Hepatocyte (in vitro differentiated cells): Measurements from ENCODE around the gene CHN1. TPM values are rescaled to one million over a fixed set of nuclear protein-coding genes. Genes with fewer than 3 reads are reported as not detected.
A peak's percentile ranks its signal among the peaks of the same experiment; 100 is the strongest.

Experiments
- DNase-seq: peaks from one replicate; pipeline ENCODE4 v3.0.0-alpha.2; 2016; ENCODE audit warnings: low spot score
- H2AFZ ChIP-seq: fragments of 200-600 bp; sonication (generic); 2 replicates; pipeline ENCODE4 v1.6.0; 2016; ENCODE audit warnings: antibody characterized with exemption, mild to moderate bottlenecking
- H3K27ac ChIP-seq: fragments of 200-600 bp; sonication (generic); 2 replicates; pipeline ENCODE4 v1.5.1; 2016; ENCODE audit warnings: mild to moderate bottlenecking
- H3K27me3 ChIP-seq: fragments of 200-600 bp; sonication (generic); 2 replicates; pipeline ENCODE4 v1.6.1; 2016
- H3K36me3 ChIP-seq: fragments of 200-600 bp; sonication (generic); replicated peaks from 2 replicates; pipeline ENCODE4 v1.5.1; 2016; ENCODE audit warnings: low read depth; ENCODE audit not compliant: insufficient read depth
- H3K4me1 ChIP-seq: fragments of 200-600 bp; sonication (generic); 2 replicates; pipeline ENCODE4 v1.5.1; 2016; ENCODE audit warnings: mild to moderate bottlenecking, moderate library complexity; ENCODE audit not compliant: insufficient read depth
- H3K4me2 ChIP-seq: fragments of 200-600 bp; sonication (generic); 2 replicates; pipeline ENCODE4 v1.6.0; 2016
- H3K4me3 ChIP-seq: fragments of 200-600 bp; sonication (generic); 2 replicates; pipeline ENCODE4 v1.5.1; 2016; ENCODE audit warnings: mild to moderate bottlenecking
- H3K79me2 ChIP-seq: fragments of 200-600 bp; sonication (generic); 2 replicates; pipeline ENCODE4 v1.6.0; 2017; ENCODE audit warnings: mild to moderate bottlenecking
- H3K9me2 ChIP-seq: fragments of 200-600 bp; sonication (generic); replicated peaks from 2 replicates; pipeline ENCODE4 v1.6.0; 2017; ENCODE audit warnings: mild to moderate bottlenecking; ENCODE audit not compliant: insufficient read depth
- H3K9me3 ChIP-seq: fragments of 200-600 bp; sonication (generic); 2 replicates; pipeline ENCODE4 v1.5.1; 2016; ENCODE audit warnings: low read depth, mild to moderate bottlenecking
- H4K20me1 ChIP-seq: fragments of 200-600 bp; sonication (generic); 2 replicates; pipeline ENCODE4 v1.6.0; 2016; ENCODE audit warnings: mild to moderate bottlenecking; ENCODE audit not compliant: insufficient read depth, poor library complexity, severe bottlenecking
- EZH2 ChIP-seq: fragments of 200-600 bp; sonication (generic); IDR thresholded peaks from 2 replicates; pipeline ENCODE4 v1.6.1; 2016; ENCODE audit warnings: antibody characterized with exemption, mild to moderate bottlenecking, borderline replicate concordance
- EZH2phosphoT487 ChIP-seq: fragments of 200-600 bp; sonication (generic); IDR thresholded peaks from one replicate; pipeline ENCODE4 v1.6.1; 2018; ENCODE audit warnings: antibody characterized with exemption, mild to moderate bottlenecking, low read depth, moderate library complexity; ENCODE audit not compliant: unreplicated experiment, severe bottlenecking
- WGBS: methylation state at CpG from one replicate; pipeline ENCODE4 v1.1.6; 2016; ENCODE audit warnings: low lambda C conversion rate; ENCODE audit errors: missing lambda C conversion rate; 5-methylcytosine and 5-hydroxymethylcytosine counted together
- polyA plus RNA-seq: library from polyadenylated mRNA; unstranded; fragments of >200 nt; fragmentation: Nextera tagmentation; extraction: Ambion mirVana; gene quantifications from 2 replicates; pipeline ENCODE4 v1.2.1, GENCODE V29; 2016
- total RNA-seq: library from RNA; depleted of rRNA; stranded (reverse); fragments of >200 nt; gene quantifications from 2 replicates; pipeline ENCODE4 v1.2.3, GENCODE V29; 2014
- TF ChIP-seq, protein P1 (sequence below): fragments of 200-600 bp; sonication (generic); IDR thresholded peaks from 2 replicates; pipeline ENCODE4 v1.5.1; 2016; ENCODE audit warnings: antibody characterized with exemption, mild to moderate bottlenecking; ENCODE audit not compliant: poor library complexity

CHN1 gene
- total and polyA plus RNA-seq, 2 experiments from 2014 or later = 19.2 to 23.0 TPM

DNA sequence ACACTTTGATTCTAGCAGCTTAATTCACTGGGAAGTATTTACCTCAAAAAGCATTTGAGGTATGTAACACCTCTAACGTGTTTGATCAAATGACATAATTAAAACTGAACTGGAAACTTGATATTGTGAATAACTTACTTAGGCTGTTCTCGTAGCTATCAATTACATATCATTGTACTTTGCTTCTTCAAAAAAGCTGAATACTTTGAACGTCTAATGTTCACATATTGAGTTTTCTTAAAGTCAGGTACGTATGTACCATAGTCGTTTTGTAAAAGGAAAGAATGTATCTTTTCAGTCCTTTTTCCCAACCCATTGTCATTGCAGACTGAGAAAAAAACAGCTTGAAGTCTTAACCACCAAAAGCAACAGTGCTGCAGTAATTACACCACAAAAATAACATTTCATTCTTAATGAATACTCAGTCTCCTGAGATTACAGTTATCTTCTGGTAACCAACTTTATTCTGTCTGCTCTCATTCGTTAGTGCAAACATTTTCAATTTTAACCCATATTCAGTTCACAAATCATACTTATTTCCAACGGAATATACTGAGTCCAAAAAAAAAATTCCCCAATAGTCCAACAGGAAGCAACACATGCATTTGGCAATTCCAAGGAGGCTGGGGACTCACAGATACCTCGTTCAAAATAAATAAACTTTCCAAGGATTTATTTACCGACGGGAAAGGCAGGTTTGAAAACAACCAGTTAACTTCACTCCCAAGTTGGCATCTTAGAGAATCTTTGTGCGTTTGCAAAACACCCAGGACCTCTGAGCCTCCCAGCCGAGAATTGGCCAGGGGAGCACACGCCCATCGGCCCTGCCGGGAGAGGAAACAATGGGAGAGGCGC lies 1.1 kb downstream of the CHN1 start:
- H3K27ac ChIP-seq = peak overlapping the region; percentile 62
- peak overlapping the region; percentile 65 for H3K4me3 ChIP-seq
- H3K36me3 ChIP-seq = no peaks in the 10 kb centered on the region
- H3K9me3 ChIP-seq = no peaks in the 10 kb centered on the region
- WGBS = 17% methylated on average over 14 of the region's 16 CpGs
- H3K79me2 ChIP-seq = peaks cover 24% of the 10 kb centered on the region
- TF ChIP-seq, protein P1, sequence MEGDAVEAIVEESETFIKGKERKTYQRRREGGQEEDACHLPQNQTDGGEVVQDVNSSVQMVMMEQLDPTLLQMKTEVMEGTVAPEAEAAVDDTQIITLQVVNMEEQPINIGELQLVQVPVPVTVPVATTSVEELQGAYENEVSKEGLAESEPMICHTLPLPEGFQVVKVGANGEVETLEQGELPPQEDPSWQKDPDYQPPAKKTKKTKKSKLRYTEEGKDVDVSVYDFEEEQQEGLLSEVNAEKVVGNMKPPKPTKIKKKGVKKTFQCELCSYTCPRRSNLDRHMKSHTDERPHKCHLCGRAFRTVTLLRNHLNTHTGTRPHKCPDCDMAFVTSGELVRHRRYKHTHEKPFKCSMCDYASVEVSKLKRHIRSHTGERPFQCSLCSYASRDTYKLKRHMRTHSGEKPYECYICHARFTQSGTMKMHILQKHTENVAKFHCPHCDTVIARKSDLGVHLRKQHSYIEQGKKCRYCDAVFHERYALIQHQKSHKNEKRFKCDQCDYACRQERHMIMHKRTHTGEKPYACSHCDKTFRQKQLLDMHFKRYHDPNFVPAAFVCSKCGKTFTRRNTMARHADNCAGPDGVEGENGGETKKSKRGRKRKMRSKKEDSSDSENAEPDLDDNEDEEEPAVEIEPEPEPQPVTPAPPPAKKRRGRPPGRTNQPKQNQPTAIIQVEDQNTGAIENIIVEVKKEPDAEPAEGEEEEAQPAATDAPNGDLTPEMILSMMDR = no peak
- TF ChIP-seq EZH2 (no peak), EZH2phosphoT487 (no peak)
- H3K4me1 ChIP-seq = no peaks in the 10 kb centered on the region
- no peaks in the 10 kb centered on the region for H3K9me2 ChIP-seq
- H4K20me1 ChIP-seq = no peaks in the 10 kb centered on the region
- DNase-seq = no peak
- peaks cover 15% of the 10 kb centered on the region for H3K27me3 ChIP-seq
- H3K4me2 ChIP-seq = peak overlapping the region; percentile 86
- H2AFZ ChIP-seq = peak overlapping the region; percentile 59

DNA sequence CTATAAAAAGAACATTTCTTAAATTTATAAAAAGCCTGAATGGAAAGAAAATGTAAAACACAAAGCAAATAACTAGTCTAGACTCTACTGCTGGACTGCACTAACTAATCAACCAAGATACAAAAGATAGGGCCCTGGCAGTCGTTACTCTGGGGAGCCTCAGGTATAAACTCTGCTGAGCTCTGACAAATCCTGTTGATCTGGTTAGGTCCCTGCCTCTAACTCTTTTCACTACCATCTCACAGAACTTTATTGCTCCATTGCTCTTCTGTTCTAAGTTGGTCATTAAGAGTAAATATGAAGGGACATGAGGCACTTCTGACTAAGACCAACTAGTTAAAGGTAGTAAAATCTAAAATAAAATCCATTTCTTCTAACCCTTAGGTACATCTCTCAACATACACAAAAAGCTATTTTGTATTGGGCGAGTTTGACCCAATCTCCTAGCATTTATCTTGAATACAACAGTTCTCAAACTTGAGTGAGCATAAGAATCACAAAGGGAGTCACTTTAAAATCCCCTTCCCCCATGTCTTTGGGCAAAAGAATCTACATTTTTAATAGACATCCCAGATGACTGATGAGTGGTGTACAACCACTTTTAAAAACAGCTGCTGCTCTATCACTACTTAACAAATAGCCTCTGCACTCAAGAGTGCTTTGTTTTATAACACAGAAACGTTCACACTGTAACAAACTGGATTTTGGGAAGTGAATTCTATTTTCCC lies 2.5 kb downstream of the CHN1 start:
- Histone ChIP-seq H3K36me3 (no peaks in the 10 kb centered on the region), H3K9me2 (no peaks in the 10 kb centered on the region), H3K4me3 (no peak overlapping the region), H2AFZ (no peak overlapping the region), H4K20me1 (no peaks in the 10 kb centered on the region), H3K4me1 (no peaks in the 10 kb centered on the region), H3K27me3 (peaks cover 12% of the 10 kb centered on the region), H3K27ac (peak overlapping the region; percentile 7), H3K9me3 (no peaks in the 10 kb centered on the region), H3K79me2 (peaks cover 24% of the 10 kb centered on the region), H3K4me2 (peak overlapping the region; percentile 86)
- DNase-seq = no peak
- WGBS = 44% methylated on average over 3 of the region's 3 CpGs
- TF ChIP-seq EZH2phosphoT487 = no peak
- no peak for TF ChIP-seq EZH2
- TF ChIP-seq, protein P1 = no peak

DNA sequence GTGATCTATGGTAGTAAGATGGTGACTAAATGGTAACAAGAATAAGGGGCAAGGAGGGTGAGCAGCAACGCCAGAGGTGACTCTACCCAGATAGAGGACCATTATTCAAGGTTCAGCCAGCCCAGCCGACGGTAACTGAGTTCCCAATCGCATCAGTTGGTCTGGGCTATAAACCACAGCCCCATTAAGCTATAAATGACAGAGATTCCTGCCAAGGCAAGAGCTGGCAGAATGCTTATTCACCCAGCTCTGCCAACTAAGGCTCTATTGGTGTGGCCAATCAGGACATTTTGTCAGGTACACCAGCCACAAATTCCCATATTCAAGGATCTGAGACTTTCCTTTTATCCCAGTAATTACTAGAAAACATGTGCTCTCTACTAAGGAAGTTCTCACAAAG lies 3.6 kb downstream of the CHN1 start:
- Histone ChIP-seq H3K36me3 (no peaks in the 10 kb centered on the region), H3K27ac (no peak overlapping the region), H3K9me2 (no peaks in the 10 kb centered on the region), H3K4me2 (no peak overlapping the region), H3K79me2 (peaks cover 31% of the 10 kb centered on the region), H3K9me3 (no peaks in the 10 kb centered on the region), H3K4me1 (no peaks in the 10 kb centered on the region), H4K20me1 (no peaks in the 10 kb centered on the region), H3K4me3 (no peak overlapping the region), H3K27me3 (peaks cover 2% of the 10 kb centered on the region), H2AFZ (no peak overlapping the region)
- no peak for DNase-seq
- WGBS = 95% methylated on average over 4 of the region's 4 CpGs
- TF ChIP-seq EZH2 (no peak), EZH2phosphoT487 (no peak)

DNA sequence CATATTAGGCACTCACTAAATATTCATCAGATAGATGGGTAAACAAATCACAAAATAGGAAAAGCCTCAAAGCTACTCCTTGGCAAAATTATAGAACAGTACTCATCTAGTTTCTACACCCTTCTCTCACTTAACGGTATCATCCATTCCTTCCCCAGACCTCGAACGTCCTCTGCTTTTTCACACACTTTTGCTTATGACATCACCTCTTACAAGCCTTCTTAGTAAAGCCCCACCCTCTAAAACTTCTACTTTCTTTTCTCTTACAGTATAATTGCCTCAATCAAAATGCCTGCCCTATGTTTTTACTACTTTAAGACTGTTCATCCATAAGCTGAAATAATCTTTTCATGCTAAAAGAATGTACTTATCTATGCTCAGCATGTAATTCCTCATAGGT lies 8.1 kb downstream of the CHN1 start:
- no peaks in the 10 kb centered on the region for H3K27me3 ChIP-seq

More for the DNA sequence above, 8.1 kb downstream of the CHN1 start:
- 81% methylated on average over 3 of the region's 3 CpGs for WGBS
- H3K27ac ChIP-seq = no peak overlapping the region
- no peak for TF ChIP-seq EZH2
- no peak for TF ChIP-seq EZH2phosphoT487
- TF ChIP-seq, protein P1 = no peak
- H3K4me2 ChIP-seq = no peak overlapping the region
- H3K9me3 ChIP-seq = no peaks in the 10 kb centered on the region
- no peaks in the 10 kb centered on the region for H3K4me1 ChIP-seq
- no peaks in the 10 kb centered on the region for H3K36me3 ChIP-seq
- no peak overlapping the region for H3K4me3 ChIP-seq
- no peak overlapping the region for H2AFZ ChIP-seq
- H3K9me2 ChIP-seq = no peaks in the 10 kb centered on the region
- H4K20me1 ChIP-seq = no peaks in the 10 kb centered on the region
- H3K79me2 ChIP-seq = peaks cover 30% of the 10 kb centered on the region
- no peak for DNase-seq
